H1 (cell line): ENCODE results near the gene TMA7. TPM values are rescaled to one million over a fixed set of nuclear protein-coding genes. Genes with fewer than 3 reads are reported as not detected.
"Not testable (repeated sequence)": the region's sequence is repeated elsewhere in the genome, so short reads cannot be mapped to it uniquely, and the experiment has no call there.

Experiments
- CTCF ChIA-PET: fragments of 300-600 bp; sonication (Branson Sonifier 250); formaldehyde crosslinking; loops from one replicate; lab custom pipeline; 2021; ENCODE audit not compliant: partially characterized antibody; lab: Charles Lee
- POLR2A ChIA-PET: fragments of 300-600 bp; sonication (Branson Sonifier 250); formaldehyde crosslinking; loops from one replicate; lab custom pipeline; 2021; ENCODE audit warnings: inconsistent platforms; ENCODE audit not compliant: partially characterized antibody; lab: Charles Lee
- DNase-seq, 2 experiments: peaks; one replicate each; pipeline versions ENCODE4 v3.0.0 to v3.0.0-alpha.2; 2010 to 2022; ENCODE audit warnings: low spot score in 2 of 2, low read depth in 1 of 2, mixed read lengths in 1 of 2
- FAIRE-seq: peaks from 2 replicates; lab custom pipeline; 2011; peaks lifted over from hg19 to GRCh38; lab: Jason Lieb, UNC
- H2AFZ ChIP-seq: 2 replicates; pipeline ENCODE4 v1.8.1; 2012; ENCODE audit warnings: low read length, inconsistent platforms
- H2AK5ac ChIP-seq: 2 replicates; pipeline ENCODE4 v1.6.1; 2013; ENCODE audit warnings: low read depth, low read length
- H2BK120ac ChIP-seq: replicated peaks from 2 replicates; pipeline ENCODE3; 2013; ENCODE audit warnings: low read depth, low read length, inconsistent platforms
- H2BK12ac ChIP-seq: 2 replicates; pipeline ENCODE4 v1.6.1; 2013; ENCODE audit warnings: low read depth, low read length
- H2BK15ac ChIP-seq: 2 replicates; pipeline ENCODE4 v1.6.1; 2013; ENCODE audit warnings: low read length
- H2BK20ac ChIP-seq: 2 replicates; pipeline ENCODE4 v1.6.1; 2013; ENCODE audit warnings: low read length
- H2BK5ac ChIP-seq: 2 replicates; pipeline ENCODE4 v1.6.1; 2013; ENCODE audit warnings: low read depth, low read length
- H3K14ac ChIP-seq: 2 replicates; pipeline ENCODE4 v1.6.1; 2013; ENCODE audit warnings: inconsistent platforms; ENCODE audit not compliant: insufficient read length
- H3K18ac ChIP-seq: 2 replicates; pipeline ENCODE4 v1.6.1; 2013; ENCODE audit warnings: low read length; ENCODE audit errors: extremely low read depth
- H3K23ac ChIP-seq: 2 replicates; pipeline ENCODE4 v1.6.1; 2013; ENCODE audit warnings: inconsistent platforms; ENCODE audit not compliant: insufficient read length
- H3K23me2 ChIP-seq: 2 replicates; pipeline ENCODE4 v1.6.1; 2013; ENCODE audit warnings: low read depth, low read length
- H3K27ac ChIP-seq: 2 replicates; pipeline ENCODE4 v1.6.1; 2011; ENCODE audit warnings: low read depth, low read length, inconsistent platforms
- H3K27me3 ChIP-seq, 4 experiments: replicated peaks in 1 of 4; 1 replicate in 1 of 4; 2 replicates in 3 of 4; pipeline versions ENCODE4 v1.6.1 to v1.8.1; 2011 to 2013; ENCODE audit warnings: low read length in 3 of 4, mild to moderate bottlenecking in 3 of 4, inconsistent platforms in 2 of 4, mixed read lengths in 2 of 4, moderate library complexity in 1 of 4; ENCODE audit not compliant: control insufficient read depth in 3 of 4, insufficient read depth in 3 of 4; ENCODE audit errors: extremely low read depth in 1 of 4
- H3K36me3 ChIP-seq, 4 experiments: 2 replicates each; pipeline versions ENCODE4 v1.6.1 to v1.8.1; 2011 to 2013; ENCODE audit warnings: mild to moderate bottlenecking in 4 of 4, low read length in 3 of 4, moderate library complexity in 2 of 4, control low read depth in 1 of 4, inconsistent platforms in 1 of 4; ENCODE audit not compliant: insufficient read depth in 4 of 4, control insufficient read depth in 2 of 4
- H3K4ac ChIP-seq: replicated peaks from 2 replicates; pipeline ENCODE3; 2013; ENCODE audit warnings: low read length, low read depth, mixed read lengths, inconsistent platforms; ENCODE audit not compliant: insufficient read length
- H3K4me1 ChIP-seq, 4 experiments: replicated peaks in 1 of 4; 1 replicate in 1 of 4; 2 replicates in 3 of 4; pipeline versions ENCODE4 v1.6.1 to v1.8.1; 2011 to 2013; ENCODE audit warnings: low read length in 3 of 4, inconsistent platforms in 2 of 4, mixed read lengths in 1 of 4; ENCODE audit not compliant: insufficient read depth in 4 of 4, control insufficient read depth in 3 of 4
- H3K4me2 ChIP-seq, 2 experiments: 2 replicates each; pipeline versions ENCODE4 v1.6.1 to v1.8.1; 2011 to 2013; ENCODE audit warnings: low read depth in 2 of 2, low read length in 2 of 2, control low read depth in 1 of 2, inconsistent platforms in 1 of 2, mild to moderate bottlenecking in 1 of 2; ENCODE audit not compliant: insufficient read depth in 1 of 2
- H3K4me3 ChIP-seq, 4 experiments: fragments of 200-600, 300-600 bp in 1 of 4; sonication (generic), shearing (Covaris generic), sonication (Bioruptor Twin) in 1 of 4; 2 replicates each; pipeline versions ENCODE4 v1.5.1 to v1.8.1; 2011 to 2016; ENCODE audit warnings: low read length in 4 of 4, low read depth in 3 of 4, control low read depth in 2 of 4, inconsistent platforms in 2 of 4, mild to moderate bottlenecking in 2 of 4, mixed read lengths in 1 of 4, moderate library complexity in 1 of 4; ENCODE audit not compliant: insufficient read depth in 2 of 4; ENCODE audit errors: extremely low read depth in 1 of 4
- H3K56ac ChIP-seq: replicated peaks from 2 replicates; pipeline ENCODE3; 2013; ENCODE audit warnings: low read depth, mild to moderate bottlenecking, mixed read lengths, low read length, inconsistent platforms; ENCODE audit not compliant: insufficient read length
- H3K79me1 ChIP-seq: 2 replicates; pipeline ENCODE4 v1.6.1; 2013; ENCODE audit warnings: low read depth, low read length, control low read depth
- H3K79me2 ChIP-seq, 2 experiments: 2 replicates each; pipeline versions ENCODE4 v1.6.1 to v1.8.1; 2012 to 2013; ENCODE audit warnings: low read length in 2 of 2, mild to moderate bottlenecking in 2 of 2, inconsistent platforms in 1 of 2; ENCODE audit not compliant: insufficient read depth in 2 of 2, control insufficient read depth in 1 of 2
- H3K9ac ChIP-seq, 4 experiments: replicated peaks in 1 of 4; 1 replicate in 1 of 4; 2 replicates in 3 of 4; pipeline versions ENCODE4 v1.6.1 to v1.8.1; 2011 to 2013; ENCODE audit warnings: low read depth in 3 of 4, low read length in 3 of 4, control low read depth in 2 of 4, mild to moderate bottlenecking in 2 of 4, moderate library complexity in 2 of 4, inconsistent platforms in 1 of 4; ENCODE audit errors: extremely low read depth in 1 of 4
- H3K9me3 ChIP-seq, 2 experiments: 2 replicates each; pipeline versions ENCODE4 v1.6.1 to v1.8.1; 2012 to 2013; ENCODE audit warnings: mild to moderate bottlenecking in 2 of 2, moderate library complexity in 2 of 2, control low read depth in 1 of 2, inconsistent platforms in 1 of 2, low read depth in 1 of 2, low read length in 1 of 2, mixed read lengths in 1 of 2; ENCODE audit not compliant: insufficient read depth in 2 of 2
- H4K20me1 ChIP-seq, 2 experiments: replicated peaks in 1 of 2; 2 replicates each; pipeline versions ENCODE3 to v1.8.1; 2011 to 2013; ENCODE audit warnings: inconsistent platforms in 2 of 2, low read length in 2 of 2, mild to moderate bottlenecking in 1 of 2; ENCODE audit not compliant: insufficient read depth in 2 of 2, control insufficient read depth in 1 of 2
- H4K5ac ChIP-seq: 2 replicates; pipeline ENCODE4 v1.6.1; 2013; ENCODE audit warnings: low read length, low read depth, mixed read lengths, inconsistent platforms; ENCODE audit not compliant: insufficient read length
- H4K8ac ChIP-seq: 2 replicates; pipeline ENCODE4 v1.8.0; 2013; ENCODE audit warnings: mild to moderate bottlenecking, moderate library complexity, low read length, inconsistent platforms; ENCODE audit not compliant: insufficient read depth; ENCODE audit errors: extremely low read depth
- H4K91ac ChIP-seq: replicated peaks from 2 replicates; pipeline ENCODE3; 2013; ENCODE audit warnings: low read length, mixed read lengths, inconsistent platforms; ENCODE audit not compliant: insufficient read length
- FOSL1 ChIP-seq: IDR thresholded peaks from 2 replicates; pipeline ENCODE4 v1.6.1; 2011; ENCODE audit warnings: mild to moderate bottlenecking, low read depth, low read length, moderate library complexity; ENCODE audit not compliant: insufficient read depth
- RFX5 ChIP-seq: IDR thresholded peaks from 2 replicates; pipeline ENCODE4 v1.6.1; 2011; ENCODE audit warnings: low read depth, low read length, improper control_type of control experiment, borderline replicate concordance
- TBP ChIP-seq: IDR thresholded peaks from 2 replicates; pipeline ENCODE4 v1.6.1; 2011; ENCODE audit warnings: low read depth, low read length, improper control_type of control experiment
- WGBS, 2 experiments: shearing (Covaris generic) in 1 of 2; methylation state at CpG; one replicate each; pipeline versions ENCODE4 v1.1.6 to v1.1.7; 2013 to 2015; ENCODE audit warnings: low lambda C conversion rate in 2 of 2, mixed read lengths in 2 of 2, inconsistent platforms in 1 of 2, low coverage in 1 of 2, missing lambda C conversion rate in 1 of 2; ENCODE audit not compliant: insufficient replicate concordance in 2 of 2, insufficient coverage in 1 of 2, insufficient read length in 1 of 2; ENCODE audit errors: extremely low coverage in 1 of 2, missing lambda C conversion rate in 1 of 2; 5-methylcytosine and 5-hydroxymethylcytosine counted together
- polyA plus RNA-seq, 7 experiments: library from polyadenylated mRNA; depleted of rRNA in 3 of 7; stranded (reverse) in 5 of 7; unstranded in 2 of 7; fragments of >200 nt in 5 of 7; fragments of 200-250 nt in 2 of 7; gene quantifications; 1 replicate in 5 of 7; 2 replicates in 1 of 7; 4 replicates in 1 of 7; pipeline versions ENCODE4 v1.2.1 to v1.2.3, GENCODE V29; 2011 to 2013; ENCODE audit warnings: missing spikeins in 2 of 7, mixed read lengths in 2 of 7
- total RNA-seq: library from RNA; stranded (reverse); fragmentation: NEBNext Ultra II Directional; extraction: Animal tissue kit (Norgen Biotek cat#: 25700); gene quantifications from 2 replicates; pipeline ENCODE4 v1.2.1, GENCODE V29; 2021
- TF ChIP-seq, protein P1 (sequence below): IDR thresholded peaks from 2 replicates; pipeline ENCODE4 v1.6.1; 2012; ENCODE audit warnings: inconsistent platforms

The TMA7 gene
- total and polyA plus RNA-seq, 2 of the 8 experiments (the other 6 are each of a cell fraction or from before 2014, with no cell fraction given), result 138 to 305 TPM

- TF ChIP-seq TBP, result no peak
- TF ChIP-seq RFX5, result no peak
- no peak for TF ChIP-seq FOSL1
- TF ChIP-seq, protein P1, sequence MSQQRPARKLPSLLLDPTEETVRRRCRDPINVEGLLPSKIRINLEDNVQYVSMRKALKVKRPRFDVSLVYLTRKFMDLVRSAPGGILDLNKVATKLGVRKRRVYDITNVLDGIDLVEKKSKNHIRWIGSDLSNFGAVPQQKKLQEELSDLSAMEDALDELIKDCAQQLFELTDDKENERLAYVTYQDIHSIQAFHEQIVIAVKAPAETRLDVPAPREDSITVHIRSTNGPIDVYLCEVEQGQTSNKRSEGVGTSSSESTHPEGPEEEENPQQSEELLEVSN, result no peak
These were observed 39.1 kb upstream of the TMA7 start (continued) for GRCh38 chr3:48400824-48401433.

GRCh38 chr3:48401434-48401901 lies 38.6 kb upstream of the TMA7 start:
- H3K14ac ChIP-seq, DNase-seq, H2BK15ac ChIP-seq, H3K4me2 ChIP-seq, H3K56ac ChIP-seq, H4K8ac ChIP-seq, H2BK120ac ChIP-seq, H4K91ac ChIP-seq, FAIRE-seq, H2BK5ac ChIP-seq, H3K4ac ChIP-seq, H3K79me2 ChIP-seq, H3K9ac ChIP-seq, H3K4me3 ChIP-seq, H2AK5ac ChIP-seq, H3K23ac ChIP-seq, H3K4me1 ChIP-seq, H2AFZ ChIP-seq, H4K5ac ChIP-seq, H3K79me1 ChIP-seq, H3K27ac ChIP-seq, H3K23me2 ChIP-seq, H3K9me3 ChIP-seq, H3K27me3 ChIP-seq, H3K18ac ChIP-seq, H2BK20ac ChIP-seq, H2BK12ac ChIP-seq: not testable (repeated sequence)
- WGBS, 2 experiments, result 97% methylated on average over 12 of the region's 12 CpGs; no CpG with 5 or more reads in 1 of the 2 experiments
- ChIA-PET CTCF (interaction anchor here (0.8 to 9.2 kb wide), 37 partner anchors 7 to 210 kb away, joined by 3 to 220 read pairs (median 7); partner anchors contain the start of genes ATRIP, CCDC51, PLXNB1 and TMA7), POLR2A (interaction anchor here (0.7 to 20.2 kb wide), 21 partner anchors 10 to 223 kb away, joined by 3 to 650 read pairs (median 4); partner anchors contain the start of genes CCDC51, FBXW12, PFKFB4 and PLXNB1)
- Histone ChIP-seq H4K20me1 (peaks cover 5 to 12% of the 10 kb centered on the region in 2 experiments), H3K36me3 (peaks cover 10 to 33% (median 27%) of the 10 kb centered on the region in 4 experiments; a peak in 7 of 8 replicates)
